HCT116 (cell line): ENCODE data around the gene RPL27. TPM values are rescaled to one million over a fixed set of nuclear protein-coding genes. Genes with fewer than 3 reads are reported as not detected.
"Not testable (repeated sequence)": the region's sequence is repeated elsewhere in the genome, so short reads cannot be mapped to it uniquely, and the experiment has no call there.

ENCODE experiments used
- ATAC-seq: fragments of 200-7000 bp; cut with Tn5 transposase; 2 replicates; pipeline ENCODE4 v1.9.1; 2020; ENCODE audit warnings: mild to moderate bottlenecking, moderate library complexity
- BruUV-seq: library from RNA; stranded (reverse); fragments of 400-500 nt; replicated peaks from 2 replicates; lab custom pipeline; 2021; lab: Mats Ljungman, UMichigan
- CTCF ChIA-PET: fragments of 300-600 bp; sonication (Branson Sonifier 250); formaldehyde crosslinking; loops from one replicate; lab custom pipeline; 2021; ENCODE audit warnings: antibody characterized with exemption; lab: Charles Lee
- POLR2A ChIA-PET: fragments of 300-600, 350-600 bp; sonication (Branson Sonifier 250); formaldehyde crosslinking; loops from one replicate; lab custom pipeline; 2021; ENCODE audit warnings: antibody characterized with exemption; lab: Charles Lee
- RAD21 ChIA-PET, 2 experiments: fragments of 300-600 bp; sonication (Branson Sonifier 250); formaldehyde crosslinking; loops; one replicate each; lab custom pipeline; 2023; ENCODE audit warnings: low total read pairs in 2 of 2; ENCODE audit not compliant: uncharacterized antibody in 2 of 2, unreplicated experiment in 2 of 2, low non-redundant PET in 1 of 2; lab: Charles Lee
- DNase-seq: peaks from one replicate; pipeline ENCODE4 v3.0.0-alpha.2; 2010; ENCODE audit warnings: low read depth, low spot score
- H2AFZ ChIP-seq: fragments of 200-600 bp; shearing (Covaris generic), sonication (generic); 2 replicates; pipeline ENCODE4 v1.6.1; 2017; ENCODE audit warnings: low read depth, mixed run types, mixed read lengths, antibody characterized with exemption, low read length; ENCODE audit not compliant: poor library complexity, severe bottlenecking
- H3K27ac ChIP-seq: 2 replicates; pipeline ENCODE4 v1.5.1; 2012; ENCODE audit warnings: low read depth, low read length
- H3K27me3 ChIP-seq: fragments of 200-600 bp; sonication (generic); 2 replicates; pipeline ENCODE4 v1.6.1; 2016; ENCODE audit warnings: mixed run types, low read length, mixed read lengths; ENCODE audit not compliant: insufficient read depth
- H3K36me3 ChIP-seq, 2 experiments: fragments of 200-500 bp in 1 of 2; fragments of 200-600 bp in 1 of 2; sonication (Bioruptor generic) in 1 of 2; sonication (generic) in 1 of 2; 2 replicates each; pipeline versions ENCODE4 v1.5.1 to v1.6.1; 2014 to 2016; ENCODE audit warnings: low read length in 2 of 2, inconsistent platforms in 1 of 2, mixed read lengths in 1 of 2, mixed run types in 1 of 2; ENCODE audit not compliant: insufficient read depth in 2 of 2, control insufficient read depth in 1 of 2
- H3K4me1 ChIP-seq, 2 experiments: fragments of 200-600 bp in 1 of 2; sonication (generic) in 1 of 2; 2 replicates each; pipeline versions ENCODE4 v1.5.1 to v1.6.1; 2012 to 2017; ENCODE audit warnings: low read length in 2 of 2, inconsistent platforms in 1 of 2, mild to moderate bottlenecking in 1 of 2, mixed read lengths in 1 of 2, mixed run types in 1 of 2, moderate library complexity in 1 of 2; ENCODE audit not compliant: insufficient read depth in 2 of 2, control insufficient read depth in 1 of 2
- H3K4me2 ChIP-seq: fragments of 200-600 bp; sonication (generic); 2 replicates; pipeline ENCODE4 v1.6.1; 2017; ENCODE audit warnings: mixed run types, low read length, mixed read lengths
- H3K4me3 ChIP-seq, 2 experiments: fragments of 200-600 bp in 1 of 2; sonication (generic) in 1 of 2; replicated peaks in 1 of 2; 2 replicates each; pipeline ENCODE4 v1.5.1; 2011 to 2016; ENCODE audit warnings: low read length in 2 of 2, control low read depth in 1 of 2, low read depth in 1 of 2, mild to moderate bottlenecking in 1 of 2, mixed read lengths in 1 of 2, mixed run types in 1 of 2
- H3K79me2 ChIP-seq: fragments of 200-600 bp; sonication (generic); 2 replicates; pipeline ENCODE4 v1.6.1; 2017; ENCODE audit warnings: mild to moderate bottlenecking, mixed run types, low read length, moderate library complexity, mixed read lengths; ENCODE audit not compliant: insufficient read depth
- H3K9ac ChIP-seq: fragments of 200-600 bp; sonication (generic); 2 replicates; pipeline ENCODE4 v1.6.1; 2016; ENCODE audit warnings: low read length, mixed read lengths
- H3K9me2 ChIP-seq: fragments of 200-600 bp; sonication (generic), shearing (Covaris generic); 2 replicates; pipeline ENCODE4 v1.6.1; 2017; ENCODE audit warnings: mixed run types, mild to moderate bottlenecking, moderate library complexity; ENCODE audit not compliant: insufficient read depth
- H3K9me3 ChIP-seq, 2 experiments: fragments of 200-500 bp in 1 of 2; fragments of 200-600 bp in 1 of 2; sonication (Bioruptor generic) in 1 of 2; sonication (generic) in 1 of 2; 2 replicates each; pipeline ENCODE4 v1.6.1; 2014 to 2017; ENCODE audit warnings: low read length in 2 of 2, mixed read lengths in 2 of 2, inconsistent platforms in 1 of 2, low read depth in 1 of 2, mild to moderate bottlenecking in 1 of 2, mixed run types in 1 of 2, moderate library complexity in 1 of 2; ENCODE audit not compliant: control insufficient read depth in 1 of 2, insufficient read depth in 1 of 2
- H4K20me1 ChIP-seq: fragments of 200-600 bp; sonication (generic), shearing (Covaris generic); 2 replicates; pipeline ENCODE4 v1.6.1; 2017; ENCODE audit warnings: mixed run types, mild to moderate bottlenecking, moderate library complexity; ENCODE audit not compliant: insufficient read depth
- CTCF ChIP-seq, 3 experiments: fragments of 200-600 bp in 1 of 3; sonication (generic) in 1 of 3; IDR thresholded peaks in 2 of 3; conservative IDR thresholded peaks in 1 of 3; 2 replicates each; pipeline ENCODE4 v1.5.1; 2012 to 2017; ENCODE audit warnings: low read depth in 2 of 3, low read length in 2 of 3, antibody characterized with exemption in 1 of 3, borderline replicate concordance in 1 of 3, control low read depth in 1 of 3, mild to moderate bottlenecking in 1 of 3, mixed read lengths in 1 of 3, mixed run types in 1 of 3, moderate library complexity in 1 of 3; ENCODE audit not compliant: insufficient read depth in 1 of 3
- ELF1 ChIP-seq: IDR thresholded peaks from 2 replicates; pipeline ENCODE4 v1.6.1; 2012; ENCODE audit warnings: low read depth, borderline replicate concordance
- SIN3A ChIP-seq: IDR thresholded peaks from 2 replicates; pipeline ENCODE4 v1.6.1; 2012; ENCODE audit warnings: low read depth
- TCF7L2 ChIP-seq: IDR thresholded peaks from 2 replicates; pipeline ENCODE4 v1.7.0; 2011; ENCODE audit warnings: borderline replicate concordance, inconsistent platforms; ENCODE audit not compliant: insufficient read depth, insufficient read length; ENCODE audit errors: extremely low read depth
- YY1 ChIP-seq: IDR thresholded peaks from 2 replicates; pipeline ENCODE4 v1.6.1; 2011; ENCODE audit warnings: low read length, low read depth, moderate library complexity, mild to moderate bottlenecking; ENCODE audit not compliant: insufficient replicate concordance; ENCODE audit errors: extremely low read depth
- ZBTB33 ChIP-seq: IDR thresholded peaks from 2 replicates; pipeline ENCODE4 v1.6.1; 2011; ENCODE audit warnings: mild to moderate bottlenecking, low read length, moderate library complexity; ENCODE audit not compliant: insufficient replicate concordance; ENCODE audit errors: extremely low read depth
- ZFX ChIP-seq: fragments of 450-650 bp; IDR thresholded peaks from 2 replicates; pipeline ENCODE4 v1.6.1; 2017
- ZNF274 ChIP-seq: fragments of 200-500 bp; sonication (Bioruptor generic); IDR thresholded peaks from 2 replicates; pipeline ENCODE4 v1.6.1; 2014; ENCODE audit warnings: mild to moderate bottlenecking, low read depth, low read length, inconsistent platforms
- intact Hi-C: fragments of 100-400 bp; cut with micrococcal nuclease; formaldehyde crosslinking; loops from 2 replicates; pipeline ENCODE4 v1.10.0; 2022
- total RNA-seq: library from RNA; stranded (reverse); gene quantifications from one replicate; pipeline ENCODE4 v1.2.1, GENCODE V29; 2021; ENCODE audit not compliant: unreplicated experiment
- TF ChIP-seq, protein P1 (sequence below): IDR thresholded peaks from 2 replicates; pipeline ENCODE4 v1.6.1; 2012; ENCODE audit warnings: low read depth

The RPL27 gene
- total RNA-seq, 1 experiment from 2014 or later: 1,295 TPM

- H3K9me2 ChIP-seq: no peaks in the 10 kb centered on the region
- POLR2A ChIA-PET: no interaction called here
- no peak overlapping the region for H3K9ac ChIP-seq
- no peaks in the 10 kb centered on the region for H3K79me2 ChIP-seq
- no peak overlapping the region for H3K4me3 ChIP-seq
- no peak overlapping the region for H3K27ac ChIP-seq
- H3K36me3 ChIP-seq: peaks cover 26 to 31% of the 10 kb centered on the region in 2 experiments; a peak in 3 of 4 replicates
- TF ChIP-seq SIN3A (no peak), ELF1 (no peak), ZBTB33 (no peak), CTCF (IDR thresholded peaks at IDR 0.05 in 2 of 3, conservative IDR thresholded peaks at IDR 0.05 in 1 of 3; ENCODE audit: borderline replicate concordance in 1 of 3, insufficient read depth in 1 of 3, low read depth in 2 of 3, low read length in 2 of 3) (no peak), TCF7L2 (no peak), ZNF274 (no peak), YY1 (no peak), ZFX (no peak)
- TF ChIP-seq, protein P1, sequence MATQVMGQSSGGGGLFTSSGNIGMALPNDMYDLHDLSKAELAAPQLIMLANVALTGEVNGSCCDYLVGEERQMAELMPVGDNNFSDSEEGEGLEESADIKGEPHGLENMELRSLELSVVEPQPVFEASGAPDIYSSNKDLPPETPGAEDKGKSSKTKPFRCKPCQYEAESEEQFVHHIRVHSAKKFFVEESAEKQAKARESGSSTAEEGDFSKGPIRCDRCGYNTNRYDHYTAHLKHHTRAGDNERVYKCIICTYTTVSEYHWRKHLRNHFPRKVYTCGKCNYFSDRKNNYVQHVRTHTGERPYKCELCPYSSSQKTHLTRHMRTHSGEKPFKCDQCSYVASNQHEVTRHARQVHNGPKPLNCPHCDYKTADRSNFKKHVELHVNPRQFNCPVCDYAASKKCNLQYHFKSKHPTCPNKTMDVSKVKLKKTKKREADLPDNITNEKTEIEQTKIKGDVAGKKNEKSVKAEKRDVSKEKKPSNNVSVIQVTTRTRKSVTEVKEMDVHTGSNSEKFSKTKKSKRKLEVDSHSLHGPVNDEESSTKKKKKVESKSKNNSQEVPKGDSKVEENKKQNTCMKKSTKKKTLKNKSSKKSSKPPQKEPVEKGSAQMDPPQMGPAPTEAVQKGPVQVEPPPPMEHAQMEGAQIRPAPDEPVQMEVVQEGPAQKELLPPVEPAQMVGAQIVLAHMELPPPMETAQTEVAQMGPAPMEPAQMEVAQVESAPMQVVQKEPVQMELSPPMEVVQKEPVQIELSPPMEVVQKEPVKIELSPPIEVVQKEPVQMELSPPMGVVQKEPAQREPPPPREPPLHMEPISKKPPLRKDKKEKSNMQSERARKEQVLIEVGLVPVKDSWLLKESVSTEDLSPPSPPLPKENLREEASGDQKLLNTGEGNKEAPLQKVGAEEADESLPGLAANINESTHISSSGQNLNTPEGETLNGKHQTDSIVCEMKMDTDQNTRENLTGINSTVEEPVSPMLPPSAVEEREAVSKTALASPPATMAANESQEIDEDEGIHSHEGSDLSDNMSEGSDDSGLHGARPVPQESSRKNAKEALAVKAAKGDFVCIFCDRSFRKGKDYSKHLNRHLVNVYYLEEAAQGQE: no peak
- no peak overlapping the region for H2AFZ ChIP-seq
- CTCF ChIA-PET: no interaction called here
- DNase-seq (no peak), ATAC-seq (no peak)
- H4K20me1 ChIP-seq: no peaks in the 10 kb centered on the region
- intact Hi-C loops: no loop called here
- no peak overlapping the region for H3K4me2 ChIP-seq
- no TSS peak for BruUV-seq
- H3K27me3 ChIP-seq: no peaks in the 10 kb centered on the region
- H3K4me1 ChIP-seq: peaks cover 0 to 24% of the 10 kb centered on the region in 2 experiments; a peak in 3 of 4 replicates
- H3K9me3 ChIP-seq: no peaks in the 10 kb centered on the region
- RAD21 ChIA-PET: no interaction called here
Measured at GRCh38 chr17:42992872-42993271, 5.3 kb upstream of the RPL27 start.

DNA sequence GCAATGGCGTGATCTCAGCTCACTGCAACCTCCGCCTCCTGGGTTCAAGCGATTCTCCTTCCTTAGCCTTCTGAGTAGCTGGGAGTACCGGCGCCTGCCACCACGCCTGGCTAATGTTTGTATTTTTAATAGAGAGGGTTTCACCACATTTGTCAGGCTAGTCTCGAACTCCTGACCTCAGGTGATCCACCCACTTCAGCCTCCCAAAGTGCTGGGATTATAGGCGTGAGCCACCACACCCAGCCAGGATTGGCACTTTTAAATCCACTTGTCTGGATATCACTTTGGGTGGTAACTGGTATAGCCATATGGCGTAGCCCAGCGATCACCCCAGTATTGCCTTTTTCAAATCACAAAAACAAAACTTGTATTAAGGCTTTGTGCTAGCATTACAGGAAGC, 4.3 kb upstream of the RPL27 start:
- H3K9me2 ChIP-seq, H2AFZ ChIP-seq, H3K4me3 ChIP-seq, H3K79me2 ChIP-seq, POLR2A ChIA-PET, CTCF ChIA-PET, H3K27ac ChIP-seq, H3K9ac ChIP-seq, ATAC-seq, H3K4me2 ChIP-seq, intact Hi-C loops, H4K20me1 ChIP-seq, BruUV-seq, DNase-seq, H3K27me3 ChIP-seq, RAD21 ChIA-PET, H3K9me3 ChIP-seq: not testable (repeated sequence)
- peaks cover 20 to 32% of the 10 kb centered on the region in 2 experiments for H3K36me3 ChIP-seq
- peaks cover 0 to 23% of the 10 kb centered on the region in 2 experiments; a peak in 3 of 4 replicates for H3K4me1 ChIP-seq
